NCI-H2107 (cell line): ENCODE measurements around the gene PODN.

ENCODE experiments used
- DNase-seq: peaks from one replicate; lab custom pipeline; 2025; lab: John Stamatoyannopoulos, UW

Gene PODN

DNA sequence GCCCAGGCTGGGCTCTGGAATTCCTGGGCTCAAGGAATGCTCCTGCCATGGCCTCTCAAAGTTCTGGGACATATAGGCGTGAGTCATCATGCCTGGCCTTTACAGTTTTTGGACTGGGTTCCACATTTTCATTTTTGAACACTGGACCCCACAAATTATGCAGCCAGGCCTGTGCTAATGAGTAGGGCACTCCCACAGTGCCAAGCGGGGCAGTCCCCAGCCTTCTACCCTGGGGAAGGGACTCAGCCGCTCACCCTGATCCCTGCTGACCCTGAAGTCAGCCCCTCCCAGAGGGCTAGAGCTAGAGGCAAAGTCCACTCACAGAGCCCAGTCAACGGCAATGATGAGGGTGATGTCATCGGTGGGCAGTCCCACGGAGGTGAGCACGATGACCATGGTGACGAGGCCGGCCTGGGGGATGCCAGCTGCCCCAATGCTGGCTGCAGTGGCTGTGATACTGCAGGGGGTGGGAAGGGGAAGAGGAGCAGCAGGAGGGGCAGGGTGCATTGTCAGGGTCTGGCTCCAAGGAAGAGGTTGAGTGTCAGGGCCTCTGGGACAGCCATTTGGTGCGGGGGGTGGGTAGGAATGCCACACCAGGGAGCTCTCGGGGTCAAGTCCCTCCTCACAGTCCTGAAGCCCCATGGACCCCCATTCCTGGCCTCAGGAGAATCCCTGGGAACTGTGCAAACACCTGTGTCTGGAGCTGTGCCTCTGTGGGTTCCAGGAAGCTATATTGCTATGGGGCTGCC, 27.6 kb downstream of the PODN start:
- DNase-seq = no peak

DNA sequence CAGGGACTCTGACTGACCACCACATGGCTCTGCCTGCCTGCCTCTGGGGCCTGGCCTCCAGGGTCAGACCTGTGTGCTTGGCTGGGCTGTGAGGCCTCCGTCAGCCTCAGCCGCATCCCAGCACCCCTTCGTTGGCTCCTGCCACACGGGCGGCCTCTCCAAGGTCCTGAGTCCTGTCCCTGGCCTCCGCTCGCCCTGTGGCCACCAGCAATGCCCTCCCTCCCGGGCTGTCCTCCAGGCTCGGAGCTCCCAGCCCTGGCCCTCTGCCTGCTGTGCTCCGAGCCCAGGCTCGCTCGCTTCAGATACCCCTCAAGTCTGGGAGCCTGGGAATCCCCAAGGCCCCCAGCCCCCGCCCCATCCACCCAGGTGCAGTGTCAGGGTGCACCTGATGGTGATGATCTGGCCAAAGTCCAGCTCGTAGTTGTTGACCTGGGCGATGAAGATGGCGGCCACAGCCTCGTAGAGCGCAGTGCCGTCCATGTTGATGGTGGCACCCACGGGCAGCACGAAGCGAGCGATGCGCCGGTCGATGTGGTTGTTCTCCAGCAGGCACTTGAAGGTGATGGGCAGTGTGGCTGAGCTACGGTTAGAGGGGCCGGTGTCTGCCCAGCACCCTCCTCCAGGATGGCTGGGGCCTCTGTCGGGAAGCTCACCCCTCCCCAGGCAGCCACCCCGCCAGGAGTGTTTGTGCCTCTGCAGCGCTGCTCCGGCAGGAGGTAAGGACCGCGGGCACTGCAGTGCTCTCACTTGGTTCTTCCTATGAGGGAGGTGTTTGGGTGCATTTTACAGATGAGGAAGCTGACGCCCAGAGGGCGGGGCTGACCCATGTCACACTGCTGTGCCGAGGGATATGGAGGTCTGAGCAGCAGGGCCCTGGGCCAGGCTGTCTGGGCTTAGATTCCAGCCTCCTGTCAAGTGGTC, 28.5 kb downstream of the PODN start:
- no peak for DNase-seq

DNA sequence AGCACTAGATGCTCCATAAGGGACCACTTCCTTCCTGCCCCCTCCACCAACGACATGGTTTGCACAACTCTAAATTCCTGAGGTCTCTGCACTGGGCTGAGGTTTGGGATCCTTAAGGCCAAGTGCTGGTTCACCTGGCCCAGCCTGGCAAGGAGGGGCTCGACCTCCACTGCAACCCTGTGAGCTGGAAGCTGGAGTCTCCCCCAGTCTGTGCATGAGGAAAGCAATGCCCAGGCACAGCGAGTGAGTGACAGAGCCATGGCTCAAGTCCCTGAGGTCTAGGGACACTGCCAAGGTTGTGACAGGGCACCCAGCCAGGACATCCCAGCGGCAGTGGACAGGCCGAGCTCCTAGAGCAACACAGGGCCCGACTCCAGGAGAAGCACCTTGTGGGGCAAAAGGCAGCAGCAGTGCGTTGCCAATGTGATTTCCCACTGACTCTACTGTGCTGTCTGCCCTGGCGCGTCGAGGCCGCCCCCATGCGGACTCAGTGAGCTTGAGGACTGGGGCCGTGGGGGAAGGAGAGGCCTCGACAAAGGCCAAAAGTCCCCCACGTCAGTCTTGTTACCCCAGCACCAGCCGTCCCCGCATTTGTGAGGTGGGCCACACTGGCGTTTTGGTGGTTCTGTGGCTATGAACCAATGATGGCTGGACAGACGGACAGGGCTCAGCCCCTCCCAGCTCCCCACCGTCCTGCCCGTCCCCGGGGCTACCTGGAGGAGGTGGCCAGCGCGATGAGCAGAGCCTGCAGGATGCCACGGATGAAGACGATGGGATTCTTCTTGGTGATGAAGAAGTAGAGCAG, 30.0 kb downstream of the PODN start:
- no peak for DNase-seq

DNA sequence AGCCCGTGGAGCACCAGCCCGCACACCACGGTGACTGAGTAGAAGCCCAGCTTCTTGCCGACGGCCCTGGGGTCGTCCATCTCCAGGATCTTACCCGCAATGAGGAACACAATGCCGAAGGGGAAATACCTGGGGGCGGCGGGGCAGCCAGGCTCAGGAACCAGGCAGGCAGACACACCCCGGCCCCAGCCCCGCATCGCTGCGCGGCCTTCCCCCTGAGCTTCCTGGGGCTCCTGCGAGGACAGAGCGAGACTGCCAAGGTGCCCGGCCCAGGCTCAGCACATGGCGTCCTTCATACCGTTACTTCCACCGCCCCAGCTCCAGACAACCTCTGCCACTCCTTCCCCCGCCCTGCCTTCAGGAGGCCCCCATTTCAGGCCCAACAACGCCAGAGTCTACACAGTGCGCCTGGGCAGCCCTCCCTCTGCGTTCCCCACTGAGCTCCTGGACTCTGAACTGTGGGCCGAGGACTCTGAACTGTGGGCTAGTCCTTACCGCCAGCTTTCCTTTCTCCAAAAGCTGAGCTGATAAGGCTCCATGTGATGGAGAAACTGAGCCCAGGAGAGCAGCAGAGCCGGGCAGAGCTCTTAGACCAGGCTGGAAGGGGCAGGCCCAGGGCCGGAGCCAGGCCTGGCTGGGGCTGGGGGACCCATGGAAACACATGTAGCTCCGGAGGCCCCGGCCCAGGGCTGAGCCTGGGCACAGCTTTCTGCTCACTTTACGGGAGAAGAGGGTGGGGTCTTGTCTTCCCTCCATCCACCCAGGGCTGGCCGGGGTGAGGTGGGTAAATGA, 30.8 kb downstream of the PODN start:
- DNase-seq = no peak

DNA sequence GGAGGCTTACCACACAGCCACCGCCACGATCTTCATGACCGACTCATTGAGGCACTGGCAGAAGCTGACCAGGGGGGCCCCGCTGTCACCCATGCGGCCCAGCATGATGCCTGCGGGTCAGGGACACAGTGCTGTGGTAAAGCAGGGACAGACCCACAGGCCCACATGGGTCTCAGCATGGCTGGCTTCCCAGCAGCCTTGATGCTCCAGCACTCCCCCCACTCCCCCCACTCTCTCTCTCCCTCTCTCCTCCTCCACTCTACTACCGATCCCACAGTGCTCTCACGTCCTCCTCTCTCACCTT, 31.4 kb downstream of the PODN start:
- DNase-seq = no peak

DNA sequence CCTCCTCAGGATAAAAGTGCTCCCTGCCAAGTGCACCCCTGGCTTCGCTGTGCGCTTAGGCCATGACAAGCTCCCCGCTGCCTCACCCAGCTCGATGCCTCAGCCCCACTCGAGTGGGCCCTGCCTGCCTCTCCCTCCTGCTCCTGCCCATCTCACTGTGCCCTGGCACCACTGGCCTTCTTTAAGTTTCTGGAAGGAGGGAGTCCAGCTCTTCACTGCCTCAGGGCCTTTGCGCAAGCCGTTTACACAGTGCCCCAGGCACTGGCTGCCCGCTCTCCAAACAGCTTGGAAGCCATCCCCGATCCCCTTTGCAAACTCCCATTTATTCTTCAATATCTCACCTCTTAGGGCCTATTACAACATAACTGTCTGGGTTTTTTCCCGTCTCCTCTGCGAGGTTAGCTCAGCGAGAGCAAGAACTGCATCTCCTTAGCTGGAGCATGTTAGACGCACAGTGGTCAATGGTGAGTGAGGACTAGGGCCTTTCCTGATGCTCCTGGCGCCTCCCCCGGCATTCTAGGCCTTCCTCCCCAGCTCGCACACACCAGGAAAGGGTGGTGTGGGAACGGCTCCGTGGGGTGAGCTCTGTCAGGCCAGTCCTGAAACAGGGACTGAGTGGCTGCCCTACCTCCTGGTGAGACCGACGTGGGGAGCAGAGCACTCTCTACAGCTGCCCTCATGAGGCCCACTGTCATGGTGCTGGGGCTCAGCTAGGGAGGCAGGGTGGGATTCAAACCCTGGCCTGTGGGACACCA, 31.9 kb downstream of the PODN start:
- DNase-seq = no peak

DNA sequence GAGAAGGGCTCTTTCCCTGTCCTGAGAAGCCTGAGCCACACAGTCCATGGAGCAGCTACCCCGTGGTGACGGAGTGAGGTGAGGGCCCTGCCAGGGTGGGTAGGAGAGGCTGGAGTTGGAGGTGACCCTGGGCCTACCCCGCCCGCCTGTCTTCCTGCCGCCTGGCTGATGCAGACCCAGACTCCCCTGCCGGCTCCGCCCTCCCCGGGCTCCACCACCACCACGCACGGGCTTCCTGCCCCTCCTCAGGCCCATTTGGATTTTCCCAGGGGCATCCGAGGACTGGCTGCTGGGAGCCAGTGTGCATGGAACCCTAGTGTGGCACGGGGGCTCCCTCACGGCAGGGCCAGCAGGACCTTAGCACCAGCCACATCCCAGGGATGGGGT, 32.5 kb downstream of the PODN start:
- DNase-seq = no peak

DNA sequence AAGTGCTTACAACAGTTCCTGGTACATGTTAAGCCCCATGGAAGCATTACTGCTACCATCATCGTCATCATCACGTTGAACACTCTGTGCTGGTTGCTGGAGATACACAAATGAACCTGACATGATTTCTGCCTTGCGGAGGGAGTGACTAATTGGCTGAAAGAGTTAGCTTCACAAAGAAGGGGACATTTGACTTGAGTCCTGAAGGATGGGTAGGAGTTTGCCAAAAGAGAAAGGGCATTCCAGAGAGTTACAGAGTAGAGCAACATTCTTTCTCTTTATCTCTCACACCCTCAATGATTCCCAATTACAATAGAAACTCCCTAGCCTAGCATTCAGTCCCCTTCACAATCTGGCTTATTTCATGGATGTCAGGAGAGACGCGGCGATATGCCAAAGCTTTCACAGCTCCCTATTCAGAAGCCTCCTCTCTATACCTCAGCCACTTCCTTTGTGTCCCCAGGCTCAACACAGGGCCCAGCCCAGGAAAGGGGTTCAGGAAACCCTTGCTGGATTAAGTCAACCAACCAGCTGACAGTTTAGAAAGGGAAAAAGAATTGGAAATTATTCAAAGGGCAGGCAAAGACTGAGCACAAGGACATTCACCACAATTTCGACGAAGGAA, 42.4 kb downstream of the PODN start:
- no peak for DNase-seq

DNA sequence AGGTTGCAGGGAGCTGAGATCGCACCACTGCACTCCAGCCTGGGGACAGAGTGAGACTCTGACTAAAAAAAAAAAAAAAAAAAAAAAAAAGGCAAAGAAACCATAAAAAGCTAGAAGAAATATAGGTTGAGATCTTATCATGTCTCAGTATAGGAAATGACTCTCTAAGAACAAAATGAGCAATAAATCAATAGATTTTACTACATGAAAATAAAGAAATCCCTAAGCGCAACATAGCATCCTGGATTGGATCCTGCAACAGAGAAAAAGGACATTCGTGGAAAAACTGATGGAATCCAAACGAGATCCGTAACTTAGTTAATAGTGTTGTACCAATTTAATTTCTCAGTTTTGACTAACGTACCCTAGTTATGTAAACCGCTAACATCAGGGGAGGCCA, 45.1 kb downstream of the PODN start:
- DNase-seq = no peak

DNA sequence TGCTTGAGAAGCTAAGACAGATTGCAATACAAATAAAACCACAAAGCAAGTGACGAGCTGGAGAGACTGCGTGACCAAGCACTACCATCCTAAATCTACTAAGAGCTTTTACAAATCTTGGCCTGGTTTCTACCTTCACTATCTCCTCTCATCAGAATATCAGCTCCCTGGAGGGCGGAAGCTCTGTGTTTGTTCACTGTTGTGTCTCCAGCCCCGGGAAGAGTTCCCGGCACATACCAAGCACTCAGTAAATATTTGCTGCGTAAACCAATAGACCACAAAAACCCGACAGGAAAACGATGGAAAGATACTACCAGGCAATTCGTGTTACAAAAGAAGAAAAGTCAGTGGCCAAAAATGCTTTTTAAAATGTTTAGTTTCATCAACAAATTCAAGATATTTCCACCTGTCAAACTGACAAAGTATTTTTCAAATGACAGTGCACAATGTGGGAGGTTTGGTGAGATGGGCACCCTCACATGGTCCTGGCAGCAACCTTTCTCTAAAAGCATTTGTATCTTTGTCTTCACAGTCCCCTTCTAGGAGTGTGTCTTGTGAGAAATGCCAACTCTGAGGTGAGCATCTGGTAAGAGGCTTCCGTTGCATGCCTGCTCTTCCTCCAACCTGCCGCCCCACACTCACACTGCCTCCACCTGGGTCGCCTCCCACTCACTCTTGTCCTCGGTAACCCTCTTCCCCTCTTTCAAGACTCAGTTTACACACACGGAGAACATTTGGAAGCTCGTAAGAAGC, 45.7 kb downstream of the PODN start:
- DNase-seq = no peak

DNA sequence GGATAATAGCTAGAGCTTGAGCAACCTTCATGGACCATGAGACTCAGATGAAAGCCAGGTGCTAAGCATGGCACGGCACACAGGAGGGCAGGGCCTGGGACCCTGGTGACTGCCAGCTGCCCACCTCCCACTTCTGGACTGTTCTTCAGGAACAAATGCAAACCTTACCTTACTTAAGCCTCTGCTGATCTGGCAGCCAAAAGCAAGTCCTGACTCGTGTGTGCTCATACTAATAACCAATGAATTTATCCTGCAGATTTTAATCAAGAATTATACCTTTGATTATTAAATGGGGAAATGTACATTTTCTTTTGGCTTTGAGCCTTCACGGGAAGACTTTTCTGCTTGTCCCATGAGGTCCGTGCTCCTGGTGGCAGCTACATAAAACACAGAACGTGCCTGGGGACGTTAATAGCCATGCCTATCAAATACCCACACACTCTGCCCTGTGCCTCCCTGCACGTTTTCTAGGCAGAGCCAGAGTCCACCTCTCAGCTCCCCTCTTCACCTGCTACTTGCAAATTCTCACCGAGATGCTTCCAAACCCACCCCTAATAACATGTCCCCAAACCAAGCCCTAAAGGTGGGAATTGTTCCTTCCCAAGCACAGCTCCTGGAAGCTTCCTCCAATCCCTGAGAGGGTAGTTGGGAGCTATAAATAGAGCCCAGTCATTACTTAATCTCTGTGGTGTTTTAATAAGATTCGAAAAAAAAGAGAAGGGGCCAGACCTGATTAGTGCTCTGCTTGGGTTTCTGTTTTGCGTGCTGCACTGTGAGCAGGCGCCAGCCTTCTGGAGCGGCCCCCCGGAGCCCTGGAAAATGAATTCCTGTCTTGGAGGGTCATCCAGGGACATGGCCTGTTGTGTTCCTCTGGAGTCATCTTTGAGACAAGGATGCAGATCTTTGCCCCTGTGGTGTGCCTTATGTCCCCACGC, 46.9 kb downstream of the PODN start:
- DNase-seq = no peak

DNA sequence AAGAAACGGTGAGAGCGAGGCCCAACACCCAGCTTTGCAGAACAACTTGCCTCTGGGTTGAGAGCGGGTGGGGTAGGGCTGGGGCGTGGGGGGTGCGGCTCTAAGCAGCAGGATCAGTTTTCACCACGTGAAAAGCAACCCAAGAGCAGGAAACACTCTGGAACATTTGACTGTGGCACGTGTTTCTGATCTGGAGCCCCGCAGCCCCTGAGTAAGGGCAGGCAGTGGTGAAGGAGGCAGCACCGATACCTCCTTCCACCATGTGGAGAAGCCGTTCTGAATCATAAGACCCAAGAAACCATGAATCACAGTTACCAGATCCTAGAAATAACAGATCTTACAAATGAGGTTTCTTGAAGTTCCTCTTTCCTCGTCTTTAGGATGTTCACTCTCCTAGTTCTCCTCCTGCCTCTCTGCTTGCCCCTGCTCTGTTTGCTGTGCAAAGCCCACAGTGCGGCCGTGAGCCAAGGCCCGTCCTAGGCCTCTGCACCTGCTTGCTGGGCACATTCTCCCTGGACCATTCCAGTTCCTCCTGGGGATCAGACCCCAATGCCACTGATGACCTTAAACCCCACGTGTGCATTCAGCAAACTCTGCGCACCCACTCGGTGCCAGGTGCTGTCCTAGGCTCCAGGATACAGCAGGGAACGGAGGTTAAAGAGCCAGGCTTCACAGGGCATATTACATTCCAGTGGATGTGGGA, 48.5 kb downstream of the PODN start:
- DNase-seq = peak; percentile 32

DNA sequence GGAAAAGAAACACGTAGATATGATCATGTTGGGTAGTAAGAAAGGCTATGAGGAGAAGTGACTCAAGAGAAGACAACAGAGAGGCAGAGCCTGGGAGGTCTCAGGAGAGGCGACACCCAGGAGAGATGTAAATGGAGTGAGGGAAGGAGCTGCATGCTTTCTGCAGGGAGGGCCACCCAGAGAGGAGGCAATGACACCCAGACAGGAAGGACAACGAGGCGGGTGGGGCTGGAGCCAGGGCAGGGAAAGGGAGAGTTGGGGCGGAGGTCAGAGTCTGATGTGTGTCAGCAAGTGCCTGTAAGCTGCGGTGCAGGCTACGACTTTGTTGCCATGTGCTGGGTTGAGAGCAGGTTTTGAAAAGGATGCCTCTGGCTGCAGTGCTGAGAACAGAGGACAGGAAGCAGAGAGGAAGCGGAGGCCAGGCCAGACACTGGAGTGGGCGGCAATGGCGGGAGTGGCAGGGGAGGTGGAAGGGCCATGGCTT, 49.1 kb downstream of the PODN start:
- no peak for DNase-seq

DNA sequence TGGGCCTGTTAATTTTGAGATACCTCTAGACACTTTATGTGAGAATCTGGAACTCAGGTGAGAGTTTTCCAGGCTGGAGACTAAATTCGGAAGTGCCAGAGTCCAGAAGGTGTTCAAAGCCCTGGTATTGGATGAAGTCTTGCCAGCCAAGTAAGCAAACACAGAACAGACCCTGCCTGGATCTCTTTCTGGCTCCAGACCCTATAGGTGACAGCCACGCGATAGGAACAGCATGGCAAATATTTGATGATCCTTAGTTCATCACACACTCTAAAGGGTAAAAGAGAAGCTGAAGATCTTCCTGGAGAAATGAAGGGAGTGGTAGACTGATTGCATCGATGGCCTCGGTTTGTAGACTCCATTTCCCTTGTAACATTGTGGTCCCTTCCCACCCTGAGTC, 49.7 kb downstream of the PODN start:
- DNase-seq = no peak

DNA sequence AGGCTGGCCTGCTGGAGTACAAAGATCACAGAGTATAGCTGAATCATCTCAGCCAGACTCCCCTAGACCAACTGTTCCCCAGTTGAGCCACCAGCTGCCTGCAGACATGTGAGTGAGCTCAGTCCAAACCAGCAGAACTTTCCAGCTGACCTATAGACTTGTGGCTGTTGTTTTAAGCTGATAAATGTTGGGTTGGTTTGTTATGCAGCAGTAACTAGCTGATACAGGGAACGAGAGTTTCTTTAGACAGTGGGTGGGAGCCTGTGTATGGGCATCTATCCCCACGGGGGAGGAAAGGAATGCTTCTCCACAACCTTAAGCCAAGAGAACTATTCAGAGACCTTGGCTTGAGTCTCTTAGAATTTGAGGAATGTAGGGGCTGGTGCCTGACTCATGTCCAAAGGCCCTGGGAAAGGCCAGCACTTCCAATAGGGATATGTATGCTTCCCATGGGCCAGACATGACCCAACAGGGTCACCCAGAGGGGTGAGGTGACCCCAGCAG, 50.3 kb downstream of the PODN start:
- no peak for DNase-seq

DNA sequence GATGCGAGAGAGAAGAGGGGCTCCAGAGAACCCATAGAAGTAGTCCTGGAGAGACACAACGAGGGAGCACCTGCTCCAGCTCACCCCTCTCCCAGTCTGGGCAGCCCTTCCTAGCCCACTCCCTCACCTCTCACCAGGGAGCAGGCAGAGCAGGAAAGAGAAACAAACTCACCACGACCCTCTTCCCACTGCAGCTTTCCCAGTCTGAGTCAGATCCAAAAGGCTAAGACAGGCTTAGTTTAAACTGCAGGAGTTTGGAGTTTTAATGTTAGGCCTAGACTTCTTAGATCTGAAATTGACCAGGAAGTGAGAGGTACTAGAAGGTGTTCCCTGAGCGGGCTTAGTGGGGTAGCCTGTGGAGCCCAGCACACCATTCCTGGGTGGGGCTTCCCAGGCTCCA, 50.8 kb downstream of the PODN start:
- DNase-seq = no peak

DNA sequence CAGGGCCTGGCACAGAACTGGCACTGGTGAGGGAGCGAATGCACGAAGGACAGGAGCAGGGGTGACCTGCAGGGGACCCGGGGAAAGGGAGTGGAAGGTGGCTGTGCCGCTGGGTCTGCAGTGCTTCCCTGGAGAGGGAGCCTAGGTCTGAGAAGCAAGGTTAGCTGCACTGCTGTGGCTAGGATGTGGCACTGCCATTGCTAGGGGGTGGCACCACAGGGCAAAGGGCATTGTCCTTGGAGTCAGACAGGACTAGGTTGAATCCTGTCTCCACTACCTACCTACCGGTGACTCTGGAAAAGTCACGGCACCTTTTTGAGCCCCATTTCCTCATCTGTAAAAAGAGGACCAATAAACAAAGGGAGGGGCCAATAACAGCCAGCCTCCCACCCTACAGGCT, 52.1 kb downstream of the PODN start:
- DNase-seq = no peak
